ENCODE data around the gene IFT52.

IFT52 gene

DNA sequence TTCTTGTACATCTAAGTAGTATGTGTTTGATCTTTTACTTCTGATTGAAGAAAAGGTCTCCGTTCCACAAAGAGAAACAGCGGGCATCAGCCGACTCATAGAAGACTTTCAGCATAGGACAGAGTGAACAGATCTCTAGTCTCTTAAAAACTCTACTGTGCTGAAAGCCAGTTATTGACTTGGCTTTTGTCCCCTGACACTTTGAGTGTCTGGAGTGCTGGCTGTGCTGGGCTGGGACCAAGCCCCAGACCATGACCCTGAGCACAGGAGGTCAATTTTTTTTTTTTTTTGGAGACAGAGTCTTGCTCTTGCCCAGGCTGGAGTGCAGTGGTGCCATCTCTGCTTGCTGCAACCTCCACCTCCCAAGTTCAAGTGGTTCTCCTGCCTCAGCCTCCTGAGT lies 104.0 kb downstream of the IFT52 start:
- no peak for DNase-seq (ENCODE audit: low spot score)
- TF ChIP-seq, protein P1, sequence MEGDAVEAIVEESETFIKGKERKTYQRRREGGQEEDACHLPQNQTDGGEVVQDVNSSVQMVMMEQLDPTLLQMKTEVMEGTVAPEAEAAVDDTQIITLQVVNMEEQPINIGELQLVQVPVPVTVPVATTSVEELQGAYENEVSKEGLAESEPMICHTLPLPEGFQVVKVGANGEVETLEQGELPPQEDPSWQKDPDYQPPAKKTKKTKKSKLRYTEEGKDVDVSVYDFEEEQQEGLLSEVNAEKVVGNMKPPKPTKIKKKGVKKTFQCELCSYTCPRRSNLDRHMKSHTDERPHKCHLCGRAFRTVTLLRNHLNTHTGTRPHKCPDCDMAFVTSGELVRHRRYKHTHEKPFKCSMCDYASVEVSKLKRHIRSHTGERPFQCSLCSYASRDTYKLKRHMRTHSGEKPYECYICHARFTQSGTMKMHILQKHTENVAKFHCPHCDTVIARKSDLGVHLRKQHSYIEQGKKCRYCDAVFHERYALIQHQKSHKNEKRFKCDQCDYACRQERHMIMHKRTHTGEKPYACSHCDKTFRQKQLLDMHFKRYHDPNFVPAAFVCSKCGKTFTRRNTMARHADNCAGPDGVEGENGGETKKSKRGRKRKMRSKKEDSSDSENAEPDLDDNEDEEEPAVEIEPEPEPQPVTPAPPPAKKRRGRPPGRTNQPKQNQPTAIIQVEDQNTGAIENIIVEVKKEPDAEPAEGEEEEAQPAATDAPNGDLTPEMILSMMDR (IDR thresholded peaks at IDR 0.05; ENCODE audit: borderline replicate concordance, control extremely low read depth, extremely low read depth, insufficient read depth, missing control alignments): no peak
- in situ Hi-C loops (cut with MboI; ENCODE audit: low sequenced_read_pairs, unreplicated experiment): loop anchor here (25.0 kb wide), 1 partner anchor 157 kb away; no protein-coding TSS in a partner anchor

DNA sequence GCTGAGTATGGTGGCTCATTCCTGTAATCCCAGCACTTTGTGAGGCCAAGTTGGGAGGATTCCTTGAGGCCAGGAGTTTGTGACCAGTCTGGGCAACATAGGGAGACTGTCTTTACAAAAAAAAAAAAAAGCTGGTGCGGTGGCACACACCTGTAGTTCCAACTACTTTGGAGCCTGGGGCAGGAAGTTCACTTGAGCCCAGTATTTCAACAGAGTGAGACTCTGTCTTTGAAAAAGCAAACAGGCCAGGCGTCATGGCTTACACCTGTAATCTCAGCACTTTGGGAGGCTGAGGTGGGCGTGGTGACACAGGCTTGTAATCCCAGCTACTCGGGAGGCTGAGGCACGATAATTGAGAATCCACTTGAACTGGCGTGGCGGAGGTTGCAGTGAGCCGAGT lies 104.8 kb downstream of the IFT52 start:
- TF ChIP-seq, protein P1 (IDR thresholded peaks at IDR 0.05; ENCODE audit: borderline replicate concordance, control extremely low read depth, extremely low read depth, insufficient read depth, missing control alignments): no peak
- in situ Hi-C loops (cut with MboI; ENCODE audit: low sequenced_read_pairs, unreplicated experiment): loop anchor here (25.0 kb wide), 1 partner anchor 158 kb away; no protein-coding TSS in a partner anchor
- DNase-seq (ENCODE audit: low spot score): no peak

All from GM13976 (cell line).